GM18951 (cell line): ENCODE data around the gene RASGEF1B.
"Not testable (repeated sequence)": the region's sequence is repeated elsewhere in the genome, so short reads cannot be mapped to it uniquely, and the experiment has no call there.

Source experiments
- POLR2A ChIP-seq: IDR thresholded peaks from 4 replicates; pipeline ENCODE4 v1.6.1; 2011; ENCODE audit warnings: mild to moderate bottlenecking; ENCODE audit not compliant: insufficient read length, insufficient read depth; ENCODE audit errors: extremely low read depth
- in situ Hi-C: fragments of 300-500 bp; cut with MboI; formaldehyde crosslinking; loops from one replicate; pipeline ENCODE4 v1.12.0; 2022; ENCODE audit warnings: low sequenced_read_pairs, mixed read lengths, inconsistent platforms; ENCODE audit not compliant: unreplicated experiment

Gene RASGEF1B

DNA sequence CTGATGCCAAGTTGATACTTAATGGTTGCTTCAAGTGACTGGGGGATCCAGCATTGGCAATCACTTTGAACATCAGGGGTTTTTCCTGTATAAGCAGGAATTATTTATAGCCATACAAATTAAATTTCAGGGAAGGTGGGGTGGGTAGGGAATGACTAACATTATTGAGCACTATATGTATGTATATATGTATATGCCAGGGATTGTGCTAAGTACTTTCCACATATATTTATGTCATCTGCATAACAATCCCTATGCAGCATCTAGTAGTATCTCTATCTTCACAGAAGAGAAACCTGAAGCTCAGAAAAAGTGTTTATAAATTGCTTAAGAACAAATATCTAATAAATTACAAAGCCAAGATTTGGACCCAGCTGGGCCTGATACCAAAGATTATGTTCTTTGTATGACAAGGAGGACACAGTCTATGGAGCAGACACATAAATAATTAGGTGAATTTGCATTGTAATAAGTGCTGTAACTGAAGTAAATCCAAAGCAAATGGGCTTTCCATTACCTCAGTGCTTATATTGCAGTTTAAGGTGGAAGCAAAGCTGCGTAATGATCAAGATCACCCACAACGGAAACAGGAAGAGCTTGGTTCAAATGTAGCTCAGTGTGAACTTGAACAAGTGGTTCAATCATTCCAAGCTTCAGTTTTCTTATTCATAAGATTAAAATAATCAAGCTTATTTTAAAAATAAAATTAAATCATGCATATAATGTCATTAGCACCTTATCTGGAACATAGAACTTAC is 18.9 kb upstream of the RASGEF1B start:
- TF ChIP-seq POLR2A, result no peak
- in situ Hi-C loops, result no loop called here

DNA sequence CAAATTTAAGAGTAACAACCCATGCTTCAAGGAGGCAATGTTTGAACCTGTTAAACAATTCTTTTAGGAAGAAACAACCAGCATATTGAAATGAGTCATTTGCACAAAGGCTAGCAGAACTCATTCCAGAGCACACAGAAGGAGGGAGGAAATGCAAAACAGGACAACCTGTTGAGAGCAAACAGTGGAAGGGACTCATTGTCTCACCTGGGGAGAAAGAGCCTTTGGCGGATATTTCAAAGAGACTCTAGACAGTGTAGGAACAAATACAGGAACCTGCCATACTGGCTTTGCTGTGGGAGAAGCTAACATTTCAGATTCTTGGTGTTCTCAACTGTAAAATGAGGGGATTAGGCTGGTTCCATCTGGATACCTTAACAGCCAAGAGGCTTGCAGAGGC is 14.8 kb upstream of the RASGEF1B start:
- in situ Hi-C loops, result no loop called here
- no peak for TF ChIP-seq POLR2A

DNA sequence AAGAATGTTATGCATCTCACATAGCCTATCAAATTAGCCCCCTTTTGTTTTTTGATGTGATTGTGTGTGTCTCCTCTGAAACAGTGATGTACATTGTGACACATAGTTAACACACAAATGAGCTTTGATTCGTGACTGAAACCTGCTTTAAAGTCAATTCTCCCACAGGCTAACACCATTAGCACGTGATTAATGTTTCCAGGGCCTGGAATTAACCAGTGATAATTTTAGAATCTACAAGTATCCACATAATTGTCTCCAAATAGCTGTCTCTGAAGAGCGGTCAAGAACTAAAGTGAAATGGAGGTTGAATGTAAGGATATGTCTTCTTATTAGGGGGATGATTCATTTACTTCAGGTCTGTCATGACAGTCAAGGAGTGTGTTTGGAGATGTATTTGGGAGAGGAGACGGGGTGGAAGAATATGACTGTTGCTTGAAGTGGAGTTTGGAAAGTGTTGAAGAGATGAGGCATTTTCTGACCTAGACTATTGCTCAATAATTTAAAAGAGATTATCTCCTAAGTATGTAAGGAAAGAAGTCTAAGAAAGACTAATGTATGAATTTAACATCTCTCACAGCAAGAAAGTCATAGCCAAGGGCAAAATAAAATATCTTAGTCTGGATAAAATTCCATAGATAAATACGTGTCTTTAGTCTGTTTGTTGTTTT is 13.7 kb upstream of the RASGEF1B start:
- in situ Hi-C loops, result no loop called here
- TF ChIP-seq POLR2A, result no peak

DNA sequence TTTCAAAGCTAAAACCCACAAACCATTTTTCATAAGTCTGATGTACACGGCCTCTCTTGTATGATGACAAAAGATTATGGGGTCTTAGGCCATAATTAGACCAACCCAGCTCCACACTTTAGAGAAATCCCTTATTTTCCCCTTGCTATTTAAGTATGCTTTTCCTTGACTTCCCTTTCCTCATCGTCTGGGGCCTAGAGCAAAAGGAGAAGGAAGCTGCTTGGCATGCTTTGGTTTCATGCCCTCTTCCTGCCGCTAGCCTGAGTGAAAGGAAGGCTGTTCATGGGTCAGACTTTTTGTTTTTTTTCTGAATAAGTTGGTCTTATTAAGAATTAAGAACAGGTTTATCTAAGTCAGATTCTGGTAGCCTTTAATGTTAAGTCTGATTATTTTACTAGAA is 10.6 kb upstream of the RASGEF1B start:
- TF ChIP-seq POLR2A, result no peak
- in situ Hi-C loops, result no loop called here

DNA sequence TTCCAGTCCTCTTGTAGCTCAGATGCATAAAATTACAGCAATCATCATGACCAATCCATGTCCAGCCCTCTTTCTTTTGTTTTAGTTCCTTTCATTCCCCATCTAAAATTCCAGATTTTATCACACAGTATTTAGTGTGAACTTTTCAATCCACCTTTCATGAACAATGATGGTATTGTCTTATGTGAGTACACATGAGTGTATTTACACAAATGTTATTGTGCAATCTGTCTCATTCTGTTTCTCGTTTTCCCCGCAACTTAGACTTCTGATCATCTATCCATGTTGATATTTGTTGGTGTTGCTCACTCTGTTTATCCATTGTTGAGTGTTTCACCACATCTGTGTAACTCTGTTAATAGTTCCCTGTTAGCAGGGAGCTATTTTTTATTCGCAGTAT is 9.4 kb upstream of the RASGEF1B start:
- TF ChIP-seq POLR2A, result no peak
- in situ Hi-C loops, result no loop called here

DNA sequence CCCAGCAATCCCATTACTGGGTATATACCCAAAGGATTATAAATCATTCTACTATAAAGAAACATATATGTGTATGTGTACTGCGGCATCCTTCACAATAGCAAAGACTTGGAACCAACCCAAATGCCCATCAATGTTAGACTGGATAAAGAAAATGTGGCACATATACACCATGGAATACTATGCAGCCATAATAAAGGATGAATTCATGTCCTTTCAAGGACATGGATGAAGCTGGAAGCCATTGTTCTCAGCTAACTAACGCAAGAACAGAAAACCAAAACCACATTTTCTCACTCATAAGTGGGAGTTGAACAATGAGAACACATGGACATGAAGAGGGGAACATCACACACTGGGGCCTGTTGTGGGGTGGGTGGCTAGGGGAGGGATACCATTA is 7.9 kb upstream of the RASGEF1B start:
- in situ Hi-C loops, result not testable (repeated sequence)

DNA sequence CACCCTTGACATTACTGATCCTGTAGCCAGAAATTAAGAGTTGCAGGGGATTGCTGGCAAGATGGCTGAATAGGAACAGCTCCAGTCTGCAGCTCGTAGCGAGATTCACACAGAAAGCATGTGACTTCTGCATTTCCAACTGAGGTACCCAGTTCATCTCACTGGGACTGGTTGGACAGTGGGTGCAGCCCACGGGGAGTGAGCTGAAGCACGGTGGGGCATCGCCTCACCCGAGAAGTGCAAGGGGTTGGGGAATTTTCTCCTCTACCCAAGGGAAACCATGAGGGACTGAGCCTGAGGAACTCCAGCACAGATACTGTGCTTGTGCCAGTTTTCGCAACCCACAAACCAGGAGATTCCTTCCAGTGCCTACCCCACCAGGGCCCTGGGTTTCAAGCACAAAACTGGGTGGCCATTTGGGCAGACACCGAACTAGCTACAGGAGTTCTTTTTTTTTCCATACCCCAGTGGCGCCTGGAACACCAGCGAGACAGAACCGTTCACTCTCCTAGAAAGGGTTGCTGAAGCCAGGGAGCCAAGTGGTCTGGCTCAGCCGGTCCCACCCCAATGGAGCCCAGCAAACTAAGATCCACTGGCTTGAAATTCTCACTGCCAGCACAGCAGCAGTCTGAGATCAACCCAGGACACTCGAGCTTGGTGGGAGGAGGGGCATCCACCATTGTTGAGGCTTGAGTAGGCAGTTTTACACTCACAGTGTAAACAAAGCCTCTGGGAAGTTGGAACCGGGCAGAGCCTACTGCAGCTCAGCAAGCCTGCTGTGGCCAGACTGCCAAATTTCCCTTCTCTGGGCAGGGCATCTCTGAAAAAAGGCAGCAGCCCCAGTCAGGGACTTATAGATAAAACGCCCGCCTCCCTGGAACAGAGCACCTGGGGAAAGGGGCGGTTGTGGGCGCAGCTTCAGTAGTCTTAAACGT is 1.9 kb upstream of the RASGEF1B start:
- in situ Hi-C loops, result not testable (repeated sequence)

DNA sequence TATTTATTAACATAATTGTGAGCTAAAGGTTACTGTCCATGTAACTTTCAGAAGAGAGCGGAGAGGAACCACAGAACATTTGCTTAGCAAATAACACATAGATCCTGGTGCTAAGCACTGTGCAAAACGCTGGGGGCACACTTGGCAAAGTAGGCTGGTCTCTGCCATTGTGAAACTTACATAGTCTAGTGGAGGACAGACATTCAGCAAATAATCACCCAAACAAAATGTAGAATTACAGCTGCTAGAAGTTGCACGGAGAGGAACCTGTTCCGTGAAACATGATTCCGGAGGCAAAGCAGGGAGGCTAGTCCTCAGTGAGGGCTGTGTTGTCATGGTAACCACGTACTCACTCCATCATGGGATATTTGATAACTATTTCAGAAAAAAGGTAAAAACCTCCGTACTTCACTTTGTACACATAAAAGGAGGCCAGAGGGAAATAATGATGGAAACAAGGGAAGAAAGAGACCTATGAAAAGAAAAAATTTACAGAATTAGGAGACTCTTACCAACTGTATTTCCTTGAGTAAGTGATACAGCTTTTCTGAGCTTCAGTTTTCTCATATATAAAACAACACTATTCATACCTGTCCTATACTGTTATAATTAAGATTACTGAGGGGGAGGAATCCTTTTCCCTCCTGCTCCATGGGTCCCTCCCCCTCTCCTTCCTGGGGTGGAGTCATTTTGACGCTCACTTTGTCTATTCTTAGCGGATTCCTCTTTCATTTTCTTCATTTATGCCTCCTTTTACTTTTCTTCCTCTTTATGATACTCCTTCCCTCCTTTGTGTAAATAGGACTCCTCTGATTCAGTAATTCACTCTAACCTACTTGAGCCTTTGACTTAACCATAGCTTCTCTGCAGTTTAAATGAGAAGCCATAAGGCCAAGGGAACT is 825 bp upstream of the RASGEF1B start:
- no peak for TF ChIP-seq POLR2A
- in situ Hi-C loops, result no loop called here

DNA sequence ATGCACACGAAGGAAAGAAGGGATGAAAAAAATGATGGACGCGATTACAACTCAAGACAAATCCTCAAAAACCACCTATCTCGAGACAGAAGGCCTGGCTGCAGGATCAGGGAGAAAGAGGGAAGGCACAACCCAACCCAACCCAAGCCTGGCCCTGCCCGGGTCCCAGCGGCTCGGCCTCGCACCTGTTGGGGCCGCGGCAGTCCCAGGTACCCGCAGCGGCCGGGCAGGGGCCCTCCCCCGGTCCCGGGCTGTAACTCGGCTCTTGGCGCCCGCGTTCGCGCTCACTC is 464 bp downstream of the RASGEF1B start:
- in situ Hi-C loops, result no loop called here
- TF ChIP-seq POLR2A, result no peak

DNA sequence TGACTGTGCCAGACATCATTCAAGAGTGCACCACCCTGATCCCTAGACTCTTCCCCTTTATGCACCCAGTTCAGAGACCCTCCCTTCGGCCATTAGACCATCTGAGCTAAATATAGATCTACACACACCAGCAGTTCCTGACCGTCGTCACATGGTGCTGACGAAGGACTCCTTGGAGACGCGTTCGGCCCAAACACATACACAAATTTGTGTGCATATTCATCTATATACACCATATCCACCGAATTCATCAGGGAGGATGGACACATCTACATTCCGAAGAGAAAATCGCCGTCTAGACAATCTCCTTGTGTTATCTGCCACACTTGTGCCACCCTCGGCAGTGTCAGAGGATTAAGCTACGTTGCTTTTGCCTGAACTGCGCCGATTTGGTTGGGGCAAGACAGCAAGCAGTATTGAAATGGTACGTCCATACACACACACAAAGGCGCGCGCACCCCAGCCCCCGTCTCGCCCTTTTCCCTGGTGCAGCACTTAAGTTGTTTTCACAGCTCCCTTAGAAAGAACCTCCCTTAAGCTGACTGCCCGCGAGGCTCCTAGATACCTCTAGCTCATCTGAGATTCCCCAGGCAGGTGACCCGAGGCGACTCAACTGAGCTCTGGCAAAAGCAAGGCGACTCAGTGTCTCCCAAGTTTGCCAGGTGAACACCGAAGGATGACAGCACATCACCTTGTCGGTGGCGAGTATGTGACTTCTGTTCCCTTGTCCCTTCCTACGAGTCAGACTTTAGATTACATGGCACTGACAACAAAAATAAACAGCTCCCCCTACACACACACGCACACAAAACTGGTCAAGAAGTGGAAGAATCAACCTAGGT is 1.0 kb downstream of the RASGEF1B start:
- in situ Hi-C loops, result no loop called here
- no peak for TF ChIP-seq POLR2A

DNA sequence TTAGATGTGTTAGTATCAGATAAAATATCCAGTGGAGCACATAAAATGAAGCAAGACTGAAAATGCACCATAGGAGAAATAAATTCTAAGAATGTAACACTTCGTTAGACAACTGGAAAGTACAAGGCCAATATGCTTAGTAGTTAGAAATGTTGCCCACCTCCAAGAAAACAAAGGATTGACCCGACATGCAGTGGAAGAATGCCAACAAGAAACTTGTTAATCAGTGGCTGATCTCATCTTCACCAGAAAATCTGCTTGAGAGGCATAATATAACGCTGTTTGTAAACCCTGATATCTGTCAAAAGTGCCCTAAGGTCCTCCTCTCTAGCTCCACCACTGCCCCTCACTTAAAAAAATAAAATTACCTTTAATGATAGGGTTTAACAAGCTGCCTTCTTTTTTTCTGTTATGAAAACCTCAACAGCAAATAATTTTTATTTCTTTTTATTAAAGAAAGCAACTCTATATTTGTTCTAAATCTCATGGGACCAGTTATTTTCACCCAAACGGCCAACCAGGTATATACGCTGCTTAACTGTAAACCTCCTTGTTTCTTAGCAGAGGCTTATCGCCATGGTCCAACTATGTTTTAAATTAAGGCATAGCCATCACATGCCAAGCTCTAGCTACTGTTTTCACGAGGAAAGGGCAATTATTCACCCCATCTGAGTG is 1.8 kb downstream of the RASGEF1B start:
- in situ Hi-C loops, result loop anchor here (5.0 kb wide), 1 partner anchor 372 kb away; no protein-coding TSS in a partner anchor
- no peak for TF ChIP-seq POLR2A
